AG04450 (cell line): ENCODE measurements around the gene RGS7. TPM values are rescaled to one million over a fixed set of nuclear protein-coding genes. Genes with fewer than 3 reads are reported as not detected.

Source experiments
- CTCF ChIA-PET: fragments of 300-600, 350-600 bp; formaldehyde crosslinking; extraction: SDS; loops from one replicate; lab custom pipeline; 2022; ENCODE audit warnings: antibody characterized with exemption, inconsistent platforms; lab: Charles Lee
- POLR2A ChIA-PET: fragments of 350-600 bp; formaldehyde crosslinking; extraction: SDS; loops from one replicate; lab custom pipeline; 2021; ENCODE audit warnings: antibody characterized with exemption, inconsistent platforms; lab: Yijun Ruan, JAX
- DNase-seq: peaks from one replicate; pipeline ENCODE4 v3.0.0-alpha.2; 2011; ENCODE audit warnings: low read depth, low spot score
- H3K27ac ChIP-seq: one replicate; pipeline ENCODE4 v1.5.1; 2012; ENCODE audit warnings: low read depth, low read length, control low read depth
- H3K27me3 ChIP-seq: one replicate; pipeline ENCODE4 v1.6.0; 2012; ENCODE audit warnings: low read length; ENCODE audit not compliant: control insufficient read depth, insufficient read depth
- H3K4me3 ChIP-seq: 2 replicates; pipeline ENCODE4 v1.5.1; 2011; ENCODE audit warnings: mild to moderate bottlenecking, low read depth, low read length, control low read depth
- H3K9me3 ChIP-seq: 2 replicates; pipeline ENCODE4 v1.5.1; 2012; ENCODE audit warnings: low read length; ENCODE audit not compliant: control insufficient read depth, insufficient read depth
- CTCF ChIP-seq: IDR thresholded peaks from 2 replicates; pipeline ENCODE4 v1.5.1; 2011; ENCODE audit warnings: low read depth, low read length, control low read depth, inconsistent platforms
- polyA plus RNA-seq: library from polyadenylated mRNA; depleted of rRNA; stranded (reverse); fragments of >200 nt; gene quantifications from 2 replicates; pipeline ENCODE4 v1.2.3, GENCODE V29; 2011

RGS7 gene
- polyA plus RNA-seq, 1 experiment = 0.29 TPM

- POLR2A ChIA-PET = no interaction called here
- Histone ChIP-seq H3K9me3 (peaks cover 4% of the 10 kb centered on the region; the same call in 1 of the 2 replicates), H3K4me3 (no peak overlapping the region), H3K27ac (no peak overlapping the region), H3K27me3 (no peaks in the 10 kb centered on the region)
- DNase-seq = no peak
- CTCF ChIA-PET = interaction anchor here (0.8 kb wide), 1 partner anchor 587 kb away, joined by 3 read pairs; no protein-coding TSS in a partner anchor
- no peak for TF ChIP-seq CTCF
Measured at GRCh38 chr1:240776237-240776636, 580.8 kb downstream of the RGS7 start.

- peaks cover 4% of the 10 kb centered on the region; the same call in 1 of the 2 replicates for H3K9me3 ChIP-seq
- H3K27me3 ChIP-seq = no peaks in the 10 kb centered on the region
- no peak for TF ChIP-seq CTCF
- POLR2A ChIA-PET = no interaction called here
- no peak overlapping the region for H3K27ac ChIP-seq
- no peak for DNase-seq
- H3K4me3 ChIP-seq = no peak overlapping the region
- CTCF ChIA-PET = interaction anchor here (0.6 to 1.0 kb wide), 2 partner anchors 11 to 175 kb away, joined by 3 read pairs; no protein-coding TSS in a partner anchor
Measured at GRCh38 chr1:240772131-240772530, 584.9 kb downstream of the RGS7 start.

- no peaks in the 10 kb centered on the region for H3K27me3 ChIP-seq
- POLR2A ChIA-PET = no interaction called here
- CTCF ChIA-PET = interaction anchor here (1.0 kb wide), 1 partner anchor 176 kb away, joined by 3 read pairs; no protein-coding TSS in a partner anchor
- DNase-seq = no peak
- no peak for TF ChIP-seq CTCF
- H3K4me3 ChIP-seq = no peak overlapping the region
- H3K9me3 ChIP-seq = peaks cover 4% of the 10 kb centered on the region; the same call in 1 of the 2 replicates
- no peak overlapping the region for H3K27ac ChIP-seq
Measured at GRCh38 chr1:240771450-240771849, 585.6 kb downstream of the RGS7 start.

- Histone ChIP-seq H3K27ac (no peak overlapping the region), H3K9me3 (peaks cover 11% of the 10 kb centered on the region)
Measured at GRCh38 chr1:240768979-240769378, 588.0 kb downstream of the RGS7 start.

More at GRCh38 chr1:240768979-240769378, 588.0 kb downstream of the RGS7 start:
- ChIA-PET CTCF (interaction anchor here (1.1 kb wide), 1 partner anchor 178 kb away, joined by 3 read pairs; no protein-coding TSS in a partner anchor), POLR2A (no interaction called here)
- no peaks in the 10 kb centered on the region for H3K27me3 ChIP-seq
- no peak for DNase-seq
- H3K4me3 ChIP-seq = no peak overlapping the region
- no peak for TF ChIP-seq CTCF
